Measurements from ENCODE around the gene TOLLIP.

GRCh38 chr11:1242289-1242688, 67.1 kb downstream of the TOLLIP start:
- TF ChIP-seq POLR2AphosphoS5 (IDR thresholded peaks at IDR 0.05; ENCODE audit: low read depth, low read length) (no peak), RFX5 (IDR thresholded peaks at IDR 0.05; ENCODE audit: borderline replicate concordance, low read depth, low read length) (no peak), SIX5 (IDR thresholded peaks at IDR 0.05; ENCODE audit: low read depth, low read length) (no peak), CEBPB (IDR thresholded peaks at IDR 0.05; ENCODE audit: low read depth, low read length) (no peak), JUN (IDR thresholded peaks at IDR 0.05; ENCODE audit: low read depth, low read length) (no peak), HDAC6 (IDR thresholded peaks at IDR 0.05; ENCODE audit: low read depth, low read length) (no peak), HDAC2 (IDR thresholded peaks at IDR 0.05; ENCODE audit: borderline replicate concordance in 1 of 2, low read depth in 2 of 2, low read length in 2 of 2) (no peak), CTCF (IDR thresholded peaks at IDR 0.05; ENCODE audit: control extremely low read depth in 1 of 3, insufficient read depth in 1 of 3, low read depth in 1 of 3, low read length in 3 of 3) (no peak)
